Duodenal mucosa (tissue), 2 donors: ENCODE measurements around the gene HSD11B1.

ENCODE experiments used
- H3K27ac ChIP-seq: one replicate; pipeline ENCODE4 v1.7.0; 2013; ENCODE audit warnings: low read depth, low read length
- H3K27me3 ChIP-seq, 2 donors: one replicate each; pipeline ENCODE4 v1.7.0; 2013; ENCODE audit warnings: low read length in 2 of 2, control low read depth in 1 of 2; ENCODE audit not compliant: insufficient read depth in 2 of 2, control insufficient read depth in 1 of 2
- H3K36me3 ChIP-seq, 2 donors: one replicate each; pipeline ENCODE4 v1.7.0; 2013; ENCODE audit warnings: low read length in 2 of 2, control low read depth in 1 of 2; ENCODE audit not compliant: insufficient read depth in 2 of 2, control insufficient read depth in 1 of 2
- H3K4me1 ChIP-seq, 2 donors: one replicate each; pipeline ENCODE4 v1.7.0; 2013; ENCODE audit warnings: low read length in 2 of 2, control low read depth in 1 of 2; ENCODE audit not compliant: insufficient read depth in 2 of 2, control insufficient read depth in 1 of 2
- H3K4me3 ChIP-seq, 2 donors: one replicate each; pipeline ENCODE4 v1.7.0; 2013; ENCODE audit warnings: low read length in 2 of 2, low read depth in 1 of 2
- H3K9ac ChIP-seq, 2 donors: one replicate each; pipeline ENCODE4 v1.7.0; 2013; ENCODE audit warnings: low read length in 2 of 2, low read depth in 1 of 2
- H3K9me3 ChIP-seq, 2 donors: one replicate each; pipeline ENCODE4 v1.7.0; 2013; ENCODE audit warnings: low read length in 2 of 2, control low read depth in 1 of 2; ENCODE audit not compliant: control insufficient read depth in 1 of 2

HSD11B1 gene

DNA sequence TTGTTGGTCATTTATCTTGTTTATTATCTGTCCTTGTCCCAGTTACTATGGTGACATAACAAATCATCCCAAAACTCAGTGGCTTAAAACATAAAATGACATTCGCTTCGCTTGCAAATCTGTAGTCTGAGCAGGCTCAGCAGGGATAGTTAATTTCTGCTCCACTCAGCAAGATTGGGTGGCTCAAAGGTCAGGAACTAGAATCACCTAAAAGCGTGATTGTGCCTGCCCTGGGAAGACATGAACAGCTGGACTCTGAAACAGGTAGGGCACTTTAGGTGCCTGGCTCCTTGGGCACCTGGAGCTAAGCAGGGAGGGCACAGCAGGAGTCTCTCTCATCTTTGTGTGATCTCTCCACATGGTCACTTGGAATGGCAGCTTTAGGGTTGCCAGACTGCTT lies 36.5 kb downstream of the HSD11B1 start:
- Histone ChIP-seq H3K4me1 (peaks cover 14 to 25% of the 10 kb centered on the region in 2 donors), H3K27me3 (no peaks in the 10 kb centered on the region), H3K36me3 (no peaks in the 10 kb centered on the region), H3K9me3 (no peaks in the 10 kb centered on the region), H3K9ac (no peak overlapping the region), H3K27ac (no peak overlapping the region), H3K4me3 (no peak overlapping the region)

DNA sequence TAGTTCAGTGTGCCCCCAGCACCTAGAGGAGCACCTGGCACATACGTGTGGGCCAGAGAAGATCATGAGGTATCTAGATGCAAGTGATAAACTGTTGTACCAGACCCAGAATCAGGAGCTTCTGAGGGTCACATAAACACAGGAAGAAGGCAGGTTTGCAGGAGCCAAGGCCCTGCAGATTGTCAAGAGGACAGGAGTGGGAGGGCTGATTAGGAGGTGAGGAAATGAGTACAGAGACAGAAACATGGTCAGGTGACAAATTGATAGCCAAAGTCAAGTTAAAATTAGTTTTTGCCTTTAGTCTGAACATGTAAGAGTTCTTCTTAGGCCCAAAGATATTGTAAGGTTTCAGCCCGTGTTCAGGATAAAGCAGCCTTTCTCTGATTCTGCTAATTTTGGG lies 37.2 kb downstream of the HSD11B1 start:
- H3K27ac ChIP-seq: no peak overlapping the region
- no peaks in the 10 kb centered on the region for H3K27me3 ChIP-seq
- no peaks in the 10 kb centered on the region for H3K36me3 ChIP-seq
- H3K4me1 ChIP-seq: peaks cover 14 to 25% of the 10 kb centered on the region in 2 donors
- H3K9ac ChIP-seq: no peak overlapping the region
- H3K4me3 ChIP-seq: peak overlapping the region; percentile 34 to 48
- no peaks in the 10 kb centered on the region for H3K9me3 ChIP-seq

DNA sequence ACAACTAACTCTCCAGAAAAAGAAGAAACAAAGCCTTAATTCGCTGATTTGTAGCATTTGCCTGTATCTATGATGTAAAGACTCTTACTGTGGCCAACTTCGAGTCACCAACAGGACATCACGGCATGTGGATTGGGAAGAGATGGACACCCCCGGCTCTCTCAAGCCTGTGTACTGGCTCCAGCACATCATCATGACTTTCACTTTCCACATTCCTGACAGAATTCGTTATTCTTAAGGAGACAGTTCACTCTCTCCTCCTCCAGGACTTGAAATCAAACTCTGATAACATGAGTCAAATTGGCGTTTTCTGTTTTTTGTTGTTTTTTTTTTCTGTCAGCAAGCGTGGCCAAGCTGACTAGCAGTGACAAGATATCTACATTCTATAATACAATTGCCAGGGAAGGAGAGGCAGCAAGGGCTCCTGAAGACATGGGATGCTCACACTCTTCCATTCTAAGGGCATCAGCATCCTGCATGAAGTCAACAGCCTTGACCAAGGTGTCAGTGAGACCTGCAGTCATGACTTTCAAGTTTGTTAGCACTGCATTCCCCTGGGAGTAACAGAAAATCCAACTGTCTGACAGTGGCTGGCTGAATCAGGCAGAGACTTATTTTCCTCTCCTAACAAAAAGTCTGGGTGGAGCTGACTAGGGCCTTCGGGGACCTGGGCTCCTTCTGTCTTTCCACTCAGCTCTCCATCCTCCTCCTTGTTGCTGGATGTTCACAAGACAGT lies 37.9 kb downstream of the HSD11B1 start:
- H3K27ac ChIP-seq: no peak overlapping the region
- no peak overlapping the region for H3K9ac ChIP-seq
- H3K4me3 ChIP-seq: peak overlapping the region; percentile 34 to 48

DNA sequence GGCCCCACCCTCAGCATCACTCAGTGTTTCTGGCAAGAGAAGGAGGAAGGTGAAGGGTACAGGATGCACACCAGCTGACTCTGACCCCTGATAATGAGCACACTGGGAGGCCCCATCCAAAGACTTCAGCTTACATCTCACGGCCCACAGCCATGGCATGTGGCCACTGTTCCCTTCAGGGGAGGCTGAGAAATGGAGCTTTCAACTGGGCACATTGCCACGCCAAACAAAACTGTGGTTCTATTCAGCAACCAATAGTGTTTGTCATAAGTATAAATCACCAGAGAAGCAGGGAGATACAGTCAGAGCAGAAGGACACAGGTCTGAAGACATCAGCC lies 38.5 kb downstream of the HSD11B1 start:
- H3K27ac ChIP-seq: no peak overlapping the region
- H3K9ac ChIP-seq: no peak overlapping the region
- peaks cover 20 to 32% of the 10 kb centered on the region in 2 donors for H3K4me1 ChIP-seq
- H3K4me3 ChIP-seq: no peak overlapping the region
- H3K27me3 ChIP-seq: no peaks in the 10 kb centered on the region
- no peaks in the 10 kb centered on the region for H3K36me3 ChIP-seq
- no peaks in the 10 kb centered on the region for H3K9me3 ChIP-seq

More for the DNA sequence above, 37.9 kb downstream of the HSD11B1 start:
- Histone ChIP-seq H3K27me3 (no peaks in the 10 kb centered on the region), H3K9me3 (no peaks in the 10 kb centered on the region), H3K4me1 (peaks cover 18 to 29% of the 10 kb centered on the region in 2 donors), H3K36me3 (no peaks in the 10 kb centered on the region)

GRCh38 chr1:209746451-209747165 lies 42.0 kb downstream of the HSD11B1 start:
- H3K9me3 ChIP-seq: no peaks in the 10 kb centered on the region
- H3K27ac ChIP-seq: no peak overlapping the region
- H3K27me3 ChIP-seq: no peaks in the 10 kb centered on the region
- no peak overlapping the region for H3K9ac ChIP-seq
- H3K4me1 ChIP-seq: peaks cover 18 to 30% of the 10 kb centered on the region in 2 donors
- no peak overlapping the region for H3K4me3 ChIP-seq
- H3K36me3 ChIP-seq: no peaks in the 10 kb centered on the region

- Histone ChIP-seq H3K4me3 (peak overlapping the region; percentile 38 to 44), H3K4me1 (peaks cover 18 to 22% of the 10 kb centered on the region in 2 donors), H3K27me3 (no peaks in the 10 kb centered on the region), H3K9me3 (no peaks in the 10 kb centered on the region), H3K36me3 (no peaks in the 10 kb centered on the region), H3K9ac (peak overlapping the region; percentile 20 to 43), H3K27ac (no peak overlapping the region)
These were observed 43.1 kb downstream of the HSD11B1 start for GRCh38 chr1:209747580-209748262.

DNA sequence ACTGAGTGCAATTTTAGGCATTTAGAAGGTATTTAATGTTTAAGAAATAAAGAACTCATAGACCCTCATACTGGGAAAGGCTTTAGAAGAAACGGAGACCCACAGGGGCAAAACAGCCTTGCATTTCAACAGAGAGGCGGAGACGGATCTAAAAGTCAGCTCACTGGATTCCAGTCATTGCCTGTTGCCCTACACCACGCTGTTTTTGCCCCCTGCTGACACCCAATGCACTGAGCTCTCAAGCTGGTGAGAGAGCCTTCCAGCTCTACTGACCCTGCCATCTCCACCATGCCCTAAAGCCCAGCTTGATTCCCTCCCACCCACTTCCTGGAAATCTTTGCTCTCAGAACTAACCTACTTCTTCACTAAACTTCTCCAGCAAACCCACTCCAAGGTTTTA lies 44.0 kb downstream of the HSD11B1 start:
- Histone ChIP-seq H3K36me3 (no peaks in the 10 kb centered on the region), H3K9ac (no peak overlapping the region), H3K4me3 (no peak overlapping the region), H3K27me3 (no peaks in the 10 kb centered on the region), H3K9me3 (no peaks in the 10 kb centered on the region), H3K4me1 (peaks cover 18% of the 10 kb centered on the region in 2 donors), H3K27ac (no peak overlapping the region)

DNA sequence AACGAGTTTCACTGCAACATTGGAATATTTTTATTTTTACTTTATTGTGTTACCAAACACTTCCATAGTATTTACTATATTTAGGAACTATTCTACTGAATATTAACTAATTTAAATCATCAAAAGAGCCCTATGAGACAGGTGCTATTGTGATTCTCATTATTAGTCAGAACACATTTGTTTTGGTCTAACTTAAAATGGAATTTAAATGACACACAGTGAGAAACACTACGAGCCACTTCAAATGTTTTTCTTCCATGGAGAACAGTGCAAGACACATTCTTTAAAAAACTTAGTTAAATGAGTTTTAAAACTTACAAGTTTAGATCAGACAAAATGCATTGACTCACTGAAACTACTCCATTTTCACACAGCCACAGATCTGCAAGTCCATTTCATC lies 44.6 kb downstream of the HSD11B1 start:
- Histone ChIP-seq H3K27me3 (no peaks in the 10 kb centered on the region), H3K4me3 (no peak overlapping the region), H3K9me3 (no peaks in the 10 kb centered on the region), H3K4me1 (peaks cover 18% of the 10 kb centered on the region in 2 donors), H3K27ac (no peak overlapping the region), H3K9ac (no peak overlapping the region), H3K36me3 (no peaks in the 10 kb centered on the region)

GRCh38 chr1:209749670-209750323 lies 45.2 kb downstream of the HSD11B1 start:
- H3K9me3 ChIP-seq: no peaks in the 10 kb centered on the region
- no peak overlapping the region for H3K4me3 ChIP-seq
- H3K27ac ChIP-seq: no peak overlapping the region
- peaks cover 18% of the 10 kb centered on the region in 2 donors for H3K4me1 ChIP-seq
- H3K9ac ChIP-seq: no peak overlapping the region
- no peaks in the 10 kb centered on the region for H3K36me3 ChIP-seq
- no peaks in the 10 kb centered on the region for H3K27me3 ChIP-seq
